Uterus (tissue), 4 donors: ENCODE results near the gene ERI2. TPM values are rescaled to one million over a fixed set of nuclear protein-coding genes. Genes with fewer than 3 reads are reported as not detected.

Source experiments
- DNase-seq, 2 donors: peaks; one replicate each; pipeline ENCODE4 v3.0.0-alpha.2; 2019 to 2020
- H3K27ac ChIP-seq, 2 donors: fragments of 200-600 bp; sonication (generic); 1 replicate in 1 of 2; 2 replicates in 1 of 2; pipeline ENCODE4 v1.5.1; 2016 to 2018
- H3K27me3 ChIP-seq, 2 donors: fragments of 200-600 bp; sonication (generic); one replicate each; pipeline ENCODE4 v1.5.1; 2018 to 2019; ENCODE audit warnings: control low read depth in 1 of 2
- H3K36me3 ChIP-seq, 2 donors: fragments of 200-600 bp; sonication (generic); one replicate each; pipeline ENCODE4 v1.5.1; 2019; ENCODE audit warnings: control low read depth in 1 of 2
- H3K4me1 ChIP-seq, 2 donors: fragments of 200-600 bp; sonication (generic); one replicate each; pipeline ENCODE4 v1.5.1; 2018 to 2019; ENCODE audit warnings: control low read depth in 1 of 2
- H3K4me3 ChIP-seq, 2 donors: fragments of 200-600 bp; sonication (generic); 1 replicate in 1 of 2; 2 replicates in 1 of 2; pipeline ENCODE4 v1.5.1; 2018 to 2019; ENCODE audit warnings: mild to moderate bottlenecking in 1 of 2
- H3K9me3 ChIP-seq, 2 donors: fragments of 200-600 bp; sonication (generic); one replicate each; pipeline ENCODE4 v1.5.1; 2019; ENCODE audit warnings: control low read depth in 1 of 2
- CTCF ChIP-seq, 4 experiments: fragments of 200-600 bp in 2 of 4; fragments of 450-650 bp in 2 of 4; sonication (generic) in 2 of 4; IDR thresholded peaks; one replicate each; pipeline ENCODE4 v1.5.1; 2016 to 2019; ENCODE audit warnings: antibody characterized with exemption in 4 of 4, mild to moderate bottlenecking in 2 of 4, moderate library complexity in 1 of 4
- POLR2A ChIP-seq, 2 donors: fragments of 450-650 bp; IDR thresholded peaks; one replicate each; pipeline ENCODE4 v1.6.1; 2016; ENCODE audit warnings: antibody characterized with exemption in 2 of 2, mild to moderate bottlenecking in 1 of 2, moderate library complexity in 1 of 2
- intact Hi-C: fragments of 100-400 bp; cut with DNase I; formaldehyde crosslinking; loops from one replicate; pipeline ENCODE4 v1.15.1; 2023; ENCODE audit warnings: low total_unique reads
- total RNA-seq, 4 donors: library from RNA; depleted of rRNA in 3 of 4; stranded (reverse); fragments of >200 nt in 3 of 4; gene quantifications; one replicate each; pipeline versions ENCODE4 v1.1.0 to v1.2.4, GENCODE V29; 2014 to 2023
- donor health status: DM: yes; HTN: yes; CAD: no.

Gene ERI2
- total RNA-seq, 4 donors from 2014 or later, result 0.88 to 37.3 (median 5.0) TPM

GRCh38 chr16:20789130-20789529, 17.1 kb downstream of the ERI2 start:
- DNase-seq, result no peak
- Histone ChIP-seq H3K36me3 (no peaks in the 10 kb centered on the region), H3K4me3 (no peak overlapping the region), H3K4me1 (no peaks in the 10 kb centered on the region), H3K27me3 (no peaks in the 10 kb centered on the region), H3K9me3 (no peaks in the 10 kb centered on the region), H3K27ac (no peak overlapping the region)
- TF ChIP-seq CTCF (IDR thresholded peaks at IDR 0.05) (no peak), POLR2A (IDR thresholded peaks at IDR 0.05) (no peak)
- intact Hi-C loops, result no loop called here

- no peaks in the 10 kb centered on the region for H3K36me3 ChIP-seq
- TF ChIP-seq POLR2A (IDR thresholded peaks at IDR 0.05) (no peak), CTCF (IDR thresholded peaks at IDR 0.05) (no peak)
- H3K27ac ChIP-seq, result no peak overlapping the region
- no peaks in the 10 kb centered on the region for H3K4me1 ChIP-seq
- no peak overlapping the region for H3K4me3 ChIP-seq
- H3K27me3 ChIP-seq, result no peaks in the 10 kb centered on the region
- no peaks in the 10 kb centered on the region for H3K9me3 ChIP-seq
- intact Hi-C loops, result no loop called here
- DNase-seq, result no peak
Measured at GRCh38 chr16:20784204-20784603, 22.1 kb downstream of the ERI2 start.

GRCh38 chr16:20782470-20782869, 23.8 kb downstream of the ERI2 start:
- intact Hi-C loops, result no loop called here
- no peak overlapping the region for H3K4me3 ChIP-seq
- H3K36me3 ChIP-seq, result no peaks in the 10 kb centered on the region
- no peak for TF ChIP-seq CTCF (IDR thresholded peaks at IDR 0.05)
- TF ChIP-seq POLR2A (IDR thresholded peaks at IDR 0.05), result no peak
- no peaks in the 10 kb centered on the region for H3K27me3 ChIP-seq
- no peaks in the 10 kb centered on the region for H3K4me1 ChIP-seq
- no peak overlapping the region for H3K27ac ChIP-seq
- DNase-seq, result no peak
- no peaks in the 10 kb centered on the region for H3K9me3 ChIP-seq

- Histone ChIP-seq H3K4me1 (no peaks in the 10 kb centered on the region), H3K36me3 (no peaks in the 10 kb centered on the region), H3K27me3 (no peaks in the 10 kb centered on the region), H3K27ac (no peak overlapping the region), H3K9me3 (no peaks in the 10 kb centered on the region), H3K4me3 (no peak overlapping the region)
- intact Hi-C loops, result no loop called here
- DNase-seq, result no peak
- TF ChIP-seq CTCF (IDR thresholded peaks at IDR 0.05) (no peak), POLR2A (IDR thresholded peaks at IDR 0.05) (no peak)
Measured at GRCh38 chr16:20781697-20782096, 24.6 kb downstream of the ERI2 start.

- no peaks in the 10 kb centered on the region for H3K27me3 ChIP-seq
- no peak overlapping the region for H3K27ac ChIP-seq
- no peaks in the 10 kb centered on the region for H3K36me3 ChIP-seq
- no peak for DNase-seq
- H3K9me3 ChIP-seq, result no peaks in the 10 kb centered on the region
- no peaks in the 10 kb centered on the region for H3K4me1 ChIP-seq
- TF ChIP-seq POLR2A (IDR thresholded peaks at IDR 0.05) (no peak), CTCF (IDR thresholded peaks at IDR 0.05) (peak in 1 of 4 experiments; percentile 5)
- H3K4me3 ChIP-seq, result no peak overlapping the region
- intact Hi-C loops, result no loop called here
Measured at GRCh38 chr16:20774703-20775362, 31.4 kb downstream of the ERI2 start.
